GM21390 (cell line): Measurements from ENCODE around the gene MT1F.
"Not testable (repeated sequence)": the region's sequence is repeated elsewhere in the genome, so short reads cannot be mapped to it uniquely, and the experiment has no call there.

ENCODE experiments used
- ATAC-seq: cut with Tn5 transposase; IDR thresholded peaks from one replicate; pipeline ENCODE4 v1.9.1; 2021; ENCODE audit not compliant: unreplicated experiment

MT1F gene

DNA sequence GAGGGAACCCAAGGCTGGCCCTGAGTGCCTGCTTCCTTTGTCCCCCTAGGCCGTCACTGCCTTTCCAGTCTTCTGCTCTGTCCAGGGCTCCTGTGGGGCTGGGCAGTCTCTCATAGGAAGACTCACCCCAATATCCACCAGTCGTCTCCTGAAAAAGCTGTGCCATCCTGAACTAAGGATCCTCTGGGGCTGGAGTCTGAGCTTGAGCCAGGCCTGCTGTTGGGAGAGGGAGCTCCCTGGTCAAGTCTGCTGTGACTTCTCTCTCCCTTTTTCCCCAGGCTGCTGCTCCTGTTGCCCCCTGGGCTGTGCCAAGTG lies 12.8 kb downstream of the MT1F start:
- no peak for ATAC-seq

GRCh38 chr16:56671691-56672090 lies 13.9 kb downstream of the MT1F start:
- ATAC-seq = not testable (repeated sequence)

GRCh38 chr16:56672171-56672570 lies 14.4 kb downstream of the MT1F start:
- ATAC-seq = not testable (repeated sequence)

DNA sequence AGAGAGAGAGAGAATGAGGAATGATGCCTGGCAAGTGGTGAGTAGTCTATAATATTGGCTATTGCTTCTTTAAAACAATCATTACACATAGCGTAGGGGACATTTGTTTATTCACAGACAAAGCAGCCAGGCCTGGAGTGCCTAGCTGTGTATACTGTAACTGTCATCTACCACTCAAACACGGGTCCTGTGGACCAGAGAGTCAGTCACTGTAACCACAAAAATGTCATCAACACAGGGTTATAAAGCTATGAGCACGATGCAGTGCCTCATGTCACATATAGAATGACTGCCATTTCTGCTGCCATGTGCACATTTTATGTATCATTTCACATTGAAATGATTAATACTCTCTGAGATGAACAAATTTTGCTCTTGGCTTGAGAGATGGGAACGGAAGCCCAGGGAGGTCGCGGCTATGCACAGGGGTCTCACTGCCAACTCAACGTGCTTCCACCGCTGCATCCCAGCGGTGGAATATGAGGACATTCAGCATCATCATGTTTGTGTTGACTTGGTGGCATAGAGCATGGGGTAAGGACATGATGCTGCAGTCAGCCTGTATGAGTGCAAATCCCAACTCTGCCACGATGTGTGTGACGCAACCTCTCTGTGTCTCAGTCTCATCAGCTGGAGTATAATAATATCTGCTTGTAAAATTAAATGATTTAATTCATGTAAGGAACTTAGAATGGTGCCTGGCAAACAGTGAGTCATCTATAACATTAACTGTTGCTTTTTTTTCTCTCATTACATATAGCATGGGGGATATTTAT lies 15.2 kb downstream of the MT1F start:
- ATAC-seq = no peak

GRCh38 chr16:56673921-56674320 lies 16.2 kb downstream of the MT1F start:
- ATAC-seq = no peak

GRCh38 chr16:56674570-56674969 lies 16.8 kb downstream of the MT1F start:
- not testable (repeated sequence) for ATAC-seq

GRCh38 chr16:56675685-56676210 lies 18.0 kb downstream of the MT1F start:
- no peak for ATAC-seq

- no peak for ATAC-seq
Measured at GRCh38 chr16:56677474-56677873, 19.7 kb downstream of the MT1F start.

- no peak for ATAC-seq
Measured at GRCh38 chr16:56679078-56679730, 21.4 kb downstream of the MT1F start.

DNA sequence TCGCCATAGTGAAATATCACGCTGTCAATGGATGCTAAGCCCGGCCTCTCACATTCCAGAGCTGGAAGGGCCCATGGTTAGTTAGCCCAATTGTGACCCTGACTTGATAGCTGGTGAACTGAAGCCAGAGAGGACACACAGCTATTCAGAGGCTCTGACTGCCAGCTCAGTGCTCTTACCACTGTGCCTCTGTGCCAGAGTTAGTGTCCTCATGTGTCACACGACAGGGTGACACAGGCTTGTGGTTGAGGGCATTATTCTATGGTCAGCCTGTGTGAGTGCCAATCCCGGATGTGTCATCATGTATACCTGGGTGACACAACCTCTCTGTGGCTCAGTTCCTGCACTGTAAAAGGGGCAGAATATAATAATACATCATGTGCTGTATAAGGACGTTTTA lies 22.1 kb downstream of the MT1F start:
- no peak for ATAC-seq

- peak; percentile 98 for ATAC-seq
Measured at GRCh38 chr16:56681939-56682702, 24.4 kb downstream of the MT1F start, which contains the start of gene MT1X. TSS of gene MT1X (plus strand) at chr16:56682470. CDS start at chr16:56682541, 71 bp downstream.

DNA sequence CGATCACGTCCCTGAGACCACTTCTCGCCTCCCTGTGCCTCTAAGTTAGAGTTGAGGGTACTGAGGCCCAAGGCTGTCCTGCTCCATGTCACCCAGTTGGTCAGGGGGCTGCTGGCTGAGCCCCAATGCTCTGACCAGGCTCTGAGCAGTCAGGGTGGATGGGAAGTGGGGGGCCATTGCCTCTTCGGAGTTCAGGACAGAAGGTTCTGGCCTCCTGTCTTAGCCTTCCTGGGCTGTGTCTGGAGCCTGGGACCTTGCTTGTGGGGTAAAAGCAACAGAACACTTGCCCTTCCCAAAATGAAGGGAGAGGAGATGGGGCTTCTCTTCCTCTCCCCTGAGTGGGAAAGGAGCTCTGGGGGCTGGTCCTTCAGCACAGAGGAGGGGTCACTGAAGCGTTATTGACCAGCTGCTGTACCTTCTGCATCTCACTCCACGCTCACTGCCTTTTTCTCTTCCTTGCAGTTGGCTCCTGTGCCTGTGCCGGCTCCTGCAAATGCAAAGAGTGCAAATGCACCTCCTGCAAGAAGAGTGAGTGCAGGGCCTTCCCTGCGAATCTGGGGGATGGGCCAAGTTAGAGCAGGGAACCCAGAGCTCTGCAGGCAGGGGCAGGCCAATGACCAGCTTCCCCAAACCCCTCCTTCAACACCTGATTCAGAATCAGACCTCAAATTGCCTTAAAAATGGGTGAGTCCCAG lies 25.1 kb downstream of the MT1F start:
- ATAC-seq = no peak

GRCh38 chr16:56683424-56684172 lies 25.8 kb downstream of the MT1F start:
- ATAC-seq = no peak

DNA sequence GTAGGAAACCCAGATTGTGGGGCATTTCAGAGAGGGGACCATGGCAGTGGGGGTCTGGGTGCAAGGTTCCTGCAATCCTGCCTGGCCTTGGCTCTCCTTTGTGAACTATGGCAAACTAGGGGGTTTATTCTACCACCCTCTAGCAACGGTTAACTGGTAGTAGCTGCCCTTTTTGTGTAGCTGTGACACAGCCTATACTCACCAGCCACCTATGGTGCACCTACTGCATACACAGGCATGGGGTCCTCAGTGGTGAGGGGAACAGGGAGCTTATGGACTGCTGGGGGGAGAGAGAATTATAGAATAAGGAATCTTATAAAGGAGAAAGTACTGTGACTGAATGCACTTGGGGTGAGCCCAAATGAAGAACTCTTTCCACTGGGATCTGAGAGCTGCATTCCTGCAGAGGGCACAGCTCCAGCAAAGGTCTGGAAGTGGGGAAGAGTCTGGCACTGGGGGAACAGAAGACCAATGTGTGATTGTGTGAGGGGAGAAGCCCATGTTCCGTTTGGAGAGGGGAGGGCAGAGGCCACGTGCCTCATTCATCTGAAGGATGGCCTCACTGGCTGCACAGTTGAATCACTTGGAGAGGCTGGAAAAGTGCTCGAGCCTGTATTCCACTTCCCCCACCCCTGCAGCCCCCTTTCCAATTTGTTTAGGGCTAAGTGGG lies 26.6 kb downstream of the MT1F start:
- no peak for ATAC-seq

DNA sequence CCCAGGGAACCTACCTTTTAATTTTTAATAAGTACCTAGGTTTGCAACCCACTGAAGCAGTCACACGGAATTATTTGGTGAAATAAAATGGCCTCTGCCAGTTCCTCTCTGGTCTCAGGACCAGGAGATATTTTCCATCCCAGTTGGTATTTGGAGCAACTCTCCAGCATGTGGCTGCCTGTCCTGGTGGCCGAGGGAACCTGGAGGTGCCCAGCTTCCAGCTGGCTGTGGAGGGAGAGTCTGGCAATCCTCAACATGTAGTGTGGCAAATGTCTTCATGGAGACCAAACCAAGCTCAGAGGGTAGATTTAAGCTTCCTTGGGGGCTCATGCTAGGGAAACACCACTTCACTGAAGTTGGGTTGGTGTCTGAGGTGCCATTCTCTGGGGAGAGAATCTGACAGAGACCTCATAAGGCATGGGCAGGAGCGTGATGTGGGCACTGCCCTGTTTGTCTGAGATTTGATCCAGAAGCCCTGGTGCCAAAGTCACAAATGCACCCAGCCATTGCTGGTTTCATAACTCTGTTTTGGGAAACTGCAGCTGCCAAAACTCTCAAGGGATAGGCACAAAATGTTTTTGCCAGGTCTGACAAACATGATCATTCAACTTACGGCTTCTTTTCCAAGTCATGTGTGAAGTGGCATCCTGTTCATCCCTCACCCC lies 27.3 kb downstream of the MT1F start:
- ATAC-seq = no peak

GRCh38 chr16:56686758-56687157 lies 29.0 kb downstream of the MT1F start:
- ATAC-seq = no peak

DNA sequence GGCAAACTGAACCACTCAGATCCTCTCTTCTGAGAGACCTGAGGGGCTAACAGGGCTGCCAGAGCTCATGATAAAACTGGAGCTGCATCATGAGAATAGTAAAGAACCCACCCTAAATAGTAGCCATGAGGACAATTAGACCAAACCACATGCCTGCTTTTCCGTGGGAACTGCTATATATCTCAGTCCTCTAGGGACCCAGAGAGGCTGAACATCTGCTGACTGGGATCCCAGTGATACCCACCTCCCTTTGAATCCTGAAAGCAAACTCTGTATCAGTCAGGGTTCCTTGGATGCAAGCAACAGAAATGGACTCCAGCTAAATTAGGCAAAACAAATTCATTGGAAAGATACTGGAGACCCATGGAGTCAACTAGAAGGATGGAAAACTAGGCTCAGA lies 31.0 kb downstream of the MT1F start:
- no peak for ATAC-seq

- ATAC-seq = no peak
Measured at GRCh38 chr16:56689171-56689570, 31.4 kb downstream of the MT1F start.

GRCh38 chr16:56690420-56691122 lies 32.8 kb downstream of the MT1F start:
- no peak for ATAC-seq
